ENCODE results near the gene ELK3.
A peak's percentile ranks its signal among the peaks of the same experiment; 100 is the strongest.

The ELK3 gene

DNA sequence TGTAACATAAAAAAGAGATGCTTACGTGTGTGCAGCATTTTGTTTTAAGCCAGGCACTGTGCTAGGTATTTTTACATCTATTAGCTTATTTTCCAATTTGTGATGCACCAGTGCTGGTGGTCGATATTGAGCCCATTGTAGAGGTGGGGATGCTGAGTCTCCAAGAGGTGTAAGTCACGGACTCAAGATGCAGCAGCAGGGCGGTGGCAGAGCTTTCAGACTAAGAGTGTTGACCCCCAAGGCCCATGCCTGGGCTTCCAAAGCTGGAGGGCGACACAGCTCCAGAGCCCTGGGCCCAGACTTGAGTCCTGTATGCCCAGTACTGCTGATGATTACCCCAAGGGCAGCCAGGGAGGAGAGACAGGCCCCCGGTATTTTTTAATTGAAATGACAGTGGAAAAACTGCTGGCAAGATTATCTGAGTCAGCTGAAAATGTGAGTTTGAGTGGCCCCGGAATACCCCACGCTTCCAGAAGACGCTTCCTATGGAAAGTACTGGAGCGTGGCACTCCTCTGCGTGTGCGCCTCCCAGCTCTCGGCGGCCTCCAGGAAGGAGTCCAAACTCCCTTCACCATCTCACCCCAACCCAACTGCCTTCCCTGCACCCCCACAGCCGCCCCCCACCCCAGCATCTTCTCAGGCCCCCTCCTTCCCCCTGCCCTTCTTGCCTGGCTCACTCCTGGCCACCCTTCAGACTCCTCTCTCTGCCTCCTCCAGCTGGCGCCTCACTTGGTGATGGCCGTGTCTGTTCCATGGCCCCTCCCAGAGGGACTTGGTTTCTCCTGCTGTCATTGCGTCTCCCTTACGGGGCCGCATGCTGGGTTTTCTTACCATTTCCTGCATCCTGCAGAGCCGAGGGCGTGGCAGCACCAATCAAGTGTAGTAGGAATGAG, 40.7 kb downstream of the ELK3 start:
- no peak for DNase-seq (ENCODE audit: low read depth)

DNA sequence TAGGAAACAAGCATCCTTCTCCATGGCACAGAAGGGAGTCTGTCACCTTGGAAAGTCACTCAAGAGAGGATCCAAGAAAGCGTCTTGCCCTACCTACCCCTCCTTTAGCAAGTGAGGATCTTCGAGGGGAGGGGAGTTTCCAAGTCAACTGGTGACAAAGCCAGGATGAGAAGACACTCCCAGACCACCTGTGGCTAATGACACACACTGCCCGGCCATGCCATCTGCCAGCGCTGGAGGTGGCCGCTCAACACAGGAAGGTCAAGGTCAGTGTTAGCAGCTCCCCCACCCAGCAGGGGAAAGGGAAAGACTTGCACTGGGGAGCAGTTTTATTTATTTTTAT, 41.3 kb downstream of the ELK3 start:
- DNase-seq (ENCODE audit: low read depth): no peak

DNA sequence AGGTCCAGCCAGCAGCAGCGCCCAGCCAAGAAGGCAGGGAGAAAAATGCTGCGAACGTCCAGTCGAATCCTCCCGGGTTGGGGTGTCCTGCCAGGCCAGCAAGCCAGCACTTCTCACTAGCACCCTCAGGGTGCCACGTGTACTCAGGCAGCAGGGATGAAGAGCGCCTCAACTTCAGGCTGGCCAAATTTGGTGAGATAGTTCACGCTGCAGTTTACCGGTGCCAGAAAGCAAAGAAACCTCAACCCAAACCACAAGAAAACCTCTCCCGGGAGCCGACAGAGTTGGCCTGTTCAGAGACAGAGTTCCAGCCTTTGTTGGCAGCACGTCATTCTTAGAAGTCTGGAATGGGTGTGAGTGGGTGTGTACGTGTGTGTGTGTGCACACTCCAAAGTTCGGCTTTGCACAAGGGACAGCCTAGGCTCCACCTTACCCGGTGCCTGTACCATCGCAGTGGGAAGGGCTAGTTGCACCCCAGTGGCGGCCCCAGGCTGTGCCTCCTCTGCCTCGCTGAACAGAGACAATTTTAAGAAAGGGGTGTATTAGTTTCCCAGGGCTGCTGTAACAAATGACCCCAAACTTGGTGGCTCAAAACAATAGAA, 42.1 kb downstream of the ELK3 start:
- DNase-seq (ENCODE audit: low read depth): no peak

DNA sequence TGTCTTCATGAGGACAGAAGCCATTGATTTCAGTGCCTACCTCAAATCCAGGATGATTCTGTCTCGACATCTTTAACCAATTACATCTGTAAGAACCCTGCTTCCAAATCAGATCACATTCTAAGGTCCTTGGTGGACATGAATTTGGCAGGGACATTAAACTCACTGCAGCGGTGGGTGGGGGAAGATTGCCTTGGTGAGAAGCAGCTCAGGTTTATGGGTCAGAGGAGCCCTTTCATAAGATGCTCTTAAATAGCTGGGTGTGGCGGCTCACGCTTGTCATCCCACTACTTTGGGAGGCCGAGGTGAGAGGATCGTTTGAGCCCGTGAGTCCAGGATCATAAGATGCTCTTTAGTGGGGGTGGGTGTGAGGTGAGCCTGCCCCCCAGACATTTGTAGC, 42.9 kb downstream of the ELK3 start:
- DNase-seq (ENCODE audit: low read depth): no peak

DNA sequence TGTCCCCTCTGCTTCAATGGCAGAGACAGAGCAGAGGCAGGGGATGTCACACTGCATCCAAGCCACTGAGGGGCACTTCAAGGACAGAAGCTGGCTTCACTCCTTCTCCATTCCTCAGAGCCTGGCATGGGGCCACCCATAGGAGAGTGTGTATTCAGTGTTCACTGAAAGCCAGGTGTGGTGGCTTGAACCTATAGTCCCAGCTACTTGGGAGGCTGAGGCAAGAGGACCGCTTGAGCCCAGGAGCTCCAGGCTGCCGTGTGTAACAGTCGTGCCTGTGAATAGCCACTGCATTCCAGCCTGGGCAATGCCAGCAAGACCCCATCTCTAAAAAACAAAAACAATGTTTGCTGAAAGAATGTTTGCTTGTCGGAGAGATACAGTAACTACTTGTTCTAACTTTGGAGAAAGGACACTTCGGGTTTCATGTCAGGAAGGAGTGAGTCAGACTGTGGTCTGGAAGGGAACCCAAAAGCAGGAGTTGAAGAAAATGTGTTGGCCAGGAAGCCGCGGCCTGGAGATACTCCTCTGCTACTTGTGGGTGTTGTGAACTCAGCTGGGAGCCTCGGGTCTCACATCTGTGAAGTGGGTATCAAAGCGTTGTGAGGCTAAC, 43.4 kb downstream of the ELK3 start:
- peak; percentile 20 for DNase-seq (ENCODE audit: low read depth)

DNA sequence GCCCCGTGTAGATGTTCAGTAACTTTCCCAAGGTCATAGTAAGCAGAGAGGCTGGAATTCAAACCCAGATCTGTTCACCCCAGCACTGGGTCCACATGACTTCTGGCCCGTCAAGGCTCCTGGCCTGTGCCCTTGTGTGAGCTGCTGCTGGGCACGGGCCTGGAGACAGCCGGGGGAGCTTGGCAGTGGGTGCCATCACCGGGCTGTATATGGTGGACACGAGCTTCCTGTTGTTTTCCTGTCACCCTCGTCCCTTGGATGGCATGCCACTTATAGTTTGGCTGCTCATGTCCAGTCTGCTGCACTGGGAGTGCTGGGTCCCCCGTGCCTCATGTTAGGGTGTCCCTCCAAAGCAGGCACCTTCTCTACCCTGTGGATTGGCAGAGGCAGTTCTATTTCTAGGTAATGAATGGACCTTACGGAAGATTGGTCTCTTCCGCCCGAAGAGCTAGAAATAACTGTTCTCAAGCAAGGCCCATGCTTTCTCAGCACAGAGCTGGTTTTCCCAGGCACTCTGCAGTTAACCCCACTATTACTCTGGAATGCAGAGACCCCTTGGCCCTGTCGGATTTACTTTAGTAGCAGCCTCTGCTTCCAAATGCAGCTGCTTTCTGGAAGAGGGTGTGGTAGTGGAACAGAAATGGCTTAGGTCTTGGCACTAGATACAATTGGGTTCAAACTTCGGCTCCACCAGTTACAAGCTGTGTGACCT, 44.3 kb downstream of the ELK3 start:
- DNase-seq (ENCODE audit: low read depth): no peak

DNA sequence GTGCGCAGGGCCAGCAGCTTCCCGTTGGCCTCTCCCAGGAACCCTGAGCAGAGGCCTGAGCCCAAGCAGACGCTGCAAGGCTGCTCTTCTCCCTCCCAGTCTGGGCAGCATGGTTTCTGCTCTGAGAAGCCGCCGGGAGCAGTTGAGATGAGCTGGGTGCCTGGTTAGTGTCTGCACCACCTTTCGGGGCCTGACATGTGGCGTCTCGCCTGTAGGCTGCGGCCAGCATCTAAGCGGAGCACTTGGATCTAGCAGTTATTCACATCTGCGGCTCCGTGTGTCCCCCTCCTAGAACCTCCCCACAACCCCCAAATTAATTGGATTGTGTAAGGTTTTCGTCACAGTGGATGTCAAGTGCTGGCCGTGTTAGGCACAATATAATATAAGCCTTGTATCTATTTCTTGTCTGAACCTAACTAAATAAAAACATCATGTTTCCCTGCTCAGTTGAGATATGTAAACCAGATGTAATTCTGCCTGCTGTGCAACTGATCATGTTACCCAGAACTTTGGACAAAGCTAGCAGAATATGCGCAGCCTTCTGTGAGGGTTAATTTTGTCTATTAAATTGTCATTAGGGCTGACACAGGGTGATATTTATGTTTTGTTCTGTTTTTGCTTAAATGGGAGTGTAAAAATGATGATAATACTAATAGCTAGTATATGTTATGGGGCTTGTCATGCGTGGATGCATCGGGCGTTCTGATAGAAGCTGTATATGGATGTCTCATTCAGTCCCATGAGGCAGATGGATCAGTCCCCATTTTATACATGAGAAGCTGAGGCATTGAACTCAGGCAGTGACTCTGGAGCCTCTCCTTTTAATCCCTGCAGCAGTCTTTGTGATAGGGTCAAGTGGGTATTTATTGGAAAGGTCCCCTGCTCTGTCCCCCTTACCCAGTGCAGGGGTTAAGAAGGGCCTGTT, 45.8 kb downstream of the ELK3 start:
- DNase-seq (ENCODE audit: low read depth): no peak

DNA sequence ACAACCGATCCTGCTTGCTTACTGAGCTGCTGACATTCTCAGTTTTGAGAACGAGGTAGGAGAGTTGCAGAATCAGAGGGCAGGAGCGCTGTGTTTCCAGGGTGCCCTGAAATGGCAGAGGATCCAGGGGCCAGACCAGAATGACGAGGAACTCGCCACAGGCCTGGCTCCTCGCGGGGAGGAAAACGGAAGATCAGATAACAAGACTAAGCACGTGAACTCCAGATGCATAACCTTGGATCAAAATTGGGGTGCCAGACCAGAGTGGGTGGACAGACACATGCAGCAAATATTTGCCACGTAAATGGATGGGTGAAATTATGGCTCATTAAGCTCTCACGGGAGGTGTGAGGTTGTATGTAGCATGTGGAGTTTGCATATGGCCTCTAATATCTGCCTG, 46.5 kb downstream of the ELK3 start:
- DNase-seq (ENCODE audit: low read depth): no peak

DNA sequence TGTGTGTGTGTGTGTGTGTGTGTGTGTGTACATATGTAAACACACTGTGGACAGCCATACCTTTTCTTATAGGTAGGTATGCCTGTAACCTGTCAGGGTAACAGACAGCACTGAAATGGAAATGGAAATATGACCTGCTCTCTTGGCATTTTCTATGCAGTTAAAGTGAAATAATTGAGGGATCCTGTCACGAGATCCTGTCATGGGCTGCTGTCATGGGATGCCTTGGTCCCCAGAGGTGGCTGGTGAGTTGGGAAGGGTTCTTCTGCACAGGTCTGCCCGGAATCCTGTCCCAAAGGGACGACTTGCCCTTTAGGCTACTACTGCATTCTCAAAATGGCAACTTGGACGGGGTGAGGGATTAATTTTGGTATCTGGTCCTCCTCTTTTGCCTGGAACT, 47.3 kb downstream of the ELK3 start:
- no peak for DNase-seq (ENCODE audit: low read depth)

DNA sequence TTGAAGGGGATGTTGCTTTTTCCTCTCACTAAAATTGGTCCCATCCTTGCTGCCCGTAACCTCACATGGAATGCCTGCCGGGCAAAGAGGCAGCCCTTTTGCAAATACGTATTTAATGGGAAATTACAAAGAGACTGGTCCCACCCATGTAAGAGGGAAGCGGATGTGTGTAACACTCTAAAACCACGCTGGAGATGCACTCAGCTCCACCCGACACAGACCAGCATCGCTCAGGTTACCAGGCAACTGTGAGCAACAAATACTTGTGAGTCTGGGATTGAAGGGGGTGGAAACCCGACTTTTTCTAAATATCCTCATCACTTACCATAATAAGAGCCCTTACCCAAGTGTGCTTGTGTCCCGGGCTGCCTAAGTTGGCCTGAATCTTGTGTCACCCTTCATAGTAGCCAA, 47.7 kb downstream of the ELK3 start:
- DNase-seq (ENCODE audit: low read depth): peak; percentile 48

DNA sequence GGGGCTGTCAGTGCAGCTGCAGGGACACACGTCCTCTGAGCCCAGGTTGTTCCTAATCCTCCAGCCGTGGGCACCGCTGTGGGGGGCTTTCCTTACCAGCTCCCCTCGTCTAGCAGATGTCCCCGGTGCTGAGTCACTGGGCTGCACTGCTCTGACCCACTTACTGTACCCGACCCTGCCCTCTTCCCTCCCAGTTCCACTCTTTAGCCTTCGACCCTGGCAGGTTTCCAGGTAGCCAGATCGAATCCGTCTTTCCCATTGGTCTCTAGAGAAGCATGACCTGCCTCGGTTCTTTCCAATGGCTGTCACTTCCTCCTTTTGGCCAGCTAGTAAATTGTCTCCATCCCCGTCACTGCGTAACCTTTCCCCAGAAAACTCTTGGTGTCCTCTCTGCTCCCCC, 48.4 kb downstream of the ELK3 start:
- DNase-seq (ENCODE audit: low read depth): no peak

DNA sequence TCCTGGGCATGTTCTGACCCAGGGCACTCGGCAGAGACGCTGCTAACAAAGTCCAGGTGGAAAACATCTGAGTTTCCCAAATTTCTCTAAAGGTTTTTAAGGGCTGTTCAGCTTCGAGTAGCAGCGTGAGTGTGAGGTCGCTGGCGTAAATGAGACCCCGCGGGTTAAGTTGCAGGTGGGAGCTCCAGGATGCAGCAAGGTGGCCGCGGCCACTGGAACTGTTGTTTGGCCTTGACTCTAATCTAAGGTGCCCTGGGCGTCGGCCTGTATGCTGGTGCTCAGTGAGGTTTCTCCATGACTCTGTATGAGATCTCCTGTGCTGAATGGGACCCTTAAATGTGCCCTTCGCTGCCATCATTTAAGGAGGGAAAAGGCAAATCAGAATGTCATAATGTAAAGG, 50.7 kb downstream of the ELK3 start:
- no peak for DNase-seq (ENCODE audit: low read depth)

DNA sequence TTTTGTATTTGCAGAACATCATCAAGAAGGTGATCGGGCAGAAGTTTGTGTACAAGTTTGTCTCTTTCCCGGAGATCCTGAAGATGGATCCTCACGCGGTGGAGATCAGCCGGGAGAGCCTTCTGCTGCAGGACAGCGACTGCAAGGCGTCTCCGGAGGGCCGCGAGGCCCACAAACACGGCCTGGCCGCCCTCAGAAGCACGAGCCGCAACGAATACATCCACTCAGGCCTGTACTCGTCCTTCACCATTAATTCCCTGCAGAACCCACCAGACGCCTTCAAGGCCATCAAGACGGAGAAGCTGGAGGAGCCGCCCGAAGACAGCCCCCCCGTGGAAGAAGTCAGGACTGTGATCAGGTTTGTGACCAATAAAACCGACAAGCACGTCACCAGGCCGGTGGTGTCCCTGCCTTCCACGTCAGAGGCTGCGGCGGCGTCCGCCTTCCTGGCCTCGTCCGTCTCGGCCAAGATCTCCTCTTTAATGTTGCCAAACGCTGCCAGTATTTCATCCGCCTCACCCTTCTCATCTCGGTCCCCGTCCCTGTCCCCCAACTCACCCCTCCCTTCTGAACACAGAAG, 52.8 kb downstream of the ELK3 start:
- DNase-seq (ENCODE audit: low read depth): no peak

DNA sequence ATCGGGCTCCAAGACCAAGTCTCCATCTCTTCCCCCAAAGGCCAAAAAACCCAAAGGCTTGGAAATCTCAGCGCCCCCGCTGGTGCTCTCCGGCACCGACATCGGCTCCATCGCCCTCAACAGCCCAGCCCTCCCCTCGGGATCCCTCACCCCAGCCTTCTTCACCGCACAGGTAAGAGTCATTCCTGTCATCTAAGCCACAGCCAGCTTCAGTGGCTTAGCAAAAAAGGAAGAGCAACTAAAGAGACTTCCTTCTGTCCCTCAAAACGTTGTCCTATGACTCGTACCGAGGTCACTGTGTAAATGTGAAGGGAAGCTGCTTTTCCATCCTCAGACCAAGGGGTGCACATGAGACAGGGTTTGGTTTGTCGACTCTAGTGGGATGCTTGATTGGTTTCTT, 53.4 kb downstream of the ELK3 start:
- DNase-seq (ENCODE audit: low read depth): no peak

DNA sequence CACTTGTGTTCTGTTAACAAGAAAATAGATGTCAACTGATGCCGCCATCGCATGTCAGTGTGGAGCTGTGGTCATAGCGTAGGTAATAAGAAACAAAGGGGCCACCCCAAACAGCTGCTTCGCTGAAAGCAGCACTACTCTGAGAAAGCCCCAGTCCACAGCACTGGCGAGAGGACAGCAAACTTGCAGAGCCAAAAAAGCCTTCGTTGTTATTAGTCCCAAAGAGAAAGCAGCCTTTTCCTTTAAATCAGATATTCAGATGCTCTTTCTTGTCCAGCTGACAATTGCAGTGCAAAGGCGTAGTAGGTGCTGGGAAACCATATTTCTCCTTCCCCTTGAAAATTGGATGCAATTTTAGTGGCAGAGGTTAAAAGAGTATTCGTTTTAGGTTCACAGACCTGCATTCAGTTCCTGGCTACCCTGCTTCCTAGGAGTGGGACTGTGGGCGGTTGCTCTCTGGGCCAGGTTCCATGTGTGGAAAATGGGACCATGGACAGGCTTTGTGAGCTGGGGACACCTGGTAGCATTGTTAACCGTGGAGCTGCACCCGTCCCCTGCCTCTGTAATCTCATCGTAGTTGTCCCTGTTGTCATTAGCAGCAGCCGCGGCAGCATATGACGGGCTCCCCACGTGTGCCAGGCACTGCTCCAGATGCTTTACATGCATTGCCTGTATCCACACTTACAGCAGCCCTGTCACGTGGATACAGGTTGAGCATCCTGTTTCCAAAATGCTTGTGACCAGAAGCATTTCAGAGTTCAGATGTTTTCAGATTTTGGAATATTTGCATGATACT, 54.2 kb downstream of the ELK3 start:
- no peak for DNase-seq (ENCODE audit: low read depth)

DNA sequence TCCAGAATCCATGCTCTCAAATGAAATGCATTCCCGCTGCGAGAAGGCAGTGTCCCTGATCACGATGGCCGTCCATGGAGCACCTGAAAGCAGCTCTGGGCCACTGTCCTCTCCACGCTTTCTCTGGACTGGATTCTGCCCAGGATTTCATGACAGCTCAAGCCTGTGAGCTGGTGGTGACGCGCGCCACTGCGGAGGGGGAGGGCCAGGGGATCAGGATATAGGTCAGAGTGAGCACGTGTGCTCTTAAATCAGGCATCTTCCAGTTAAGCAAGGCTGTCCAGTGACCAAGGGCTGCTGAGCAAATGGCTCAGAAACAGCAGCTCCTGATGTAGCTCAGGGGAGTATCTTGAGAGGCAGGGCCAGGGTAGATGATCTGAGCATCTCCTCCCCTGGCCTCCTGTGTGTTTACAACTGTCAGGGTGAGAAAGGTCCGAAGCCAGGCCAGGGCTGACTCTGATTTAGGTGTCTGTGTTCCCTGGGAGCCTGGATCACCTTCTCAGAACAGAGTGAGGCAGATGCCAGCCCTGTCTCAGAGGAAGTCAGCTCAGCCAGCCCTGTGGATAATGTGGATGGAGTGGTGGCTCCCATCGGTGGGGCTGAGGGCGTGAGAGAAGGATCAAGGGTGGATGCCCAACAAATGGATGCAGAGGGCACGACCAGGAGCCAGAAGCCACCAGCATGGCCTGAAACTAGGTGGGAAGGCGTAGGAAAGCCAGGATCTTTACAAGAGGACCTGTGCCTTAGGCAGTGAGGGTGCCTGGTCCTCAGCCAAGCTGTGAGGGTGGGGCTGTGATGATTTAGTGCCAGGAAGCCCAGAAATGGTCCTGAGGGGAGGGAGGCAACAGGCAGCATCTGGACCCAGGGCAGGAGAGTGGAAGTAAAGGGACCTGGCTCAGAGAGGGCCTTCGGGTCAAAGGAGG, 55.3 kb downstream of the ELK3 start:
- no peak for DNase-seq (ENCODE audit: low read depth)

DNA sequence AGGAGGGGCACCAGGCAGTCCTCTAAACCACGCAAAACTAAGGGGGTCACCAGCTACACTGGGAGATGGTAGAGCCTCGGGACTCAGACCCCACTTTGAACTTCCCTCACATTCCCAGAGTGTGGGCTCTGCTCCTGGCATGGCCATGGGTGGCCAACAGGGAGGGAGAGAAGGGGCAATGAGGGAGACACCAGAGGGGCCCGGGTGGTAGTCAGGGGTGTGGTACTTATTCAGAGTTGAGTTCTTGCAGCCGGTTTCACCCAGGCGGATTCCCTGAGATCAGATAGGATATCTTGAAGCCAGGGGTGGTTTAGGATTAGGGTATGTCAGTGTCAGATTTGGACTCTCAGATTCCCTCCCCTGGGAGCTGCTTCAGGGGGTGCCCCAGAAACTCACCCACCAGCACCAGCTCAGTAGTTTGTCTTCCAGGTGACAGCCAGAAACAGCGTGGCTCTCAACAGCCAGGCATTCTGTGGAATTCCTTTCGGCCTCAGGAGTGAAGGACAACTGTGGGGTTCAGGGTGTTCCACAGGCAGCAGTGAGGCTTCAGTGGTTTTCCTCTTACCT, 56.0 kb downstream of the ELK3 start:
- DNase-seq (ENCODE audit: low read depth): no peak

DNA sequence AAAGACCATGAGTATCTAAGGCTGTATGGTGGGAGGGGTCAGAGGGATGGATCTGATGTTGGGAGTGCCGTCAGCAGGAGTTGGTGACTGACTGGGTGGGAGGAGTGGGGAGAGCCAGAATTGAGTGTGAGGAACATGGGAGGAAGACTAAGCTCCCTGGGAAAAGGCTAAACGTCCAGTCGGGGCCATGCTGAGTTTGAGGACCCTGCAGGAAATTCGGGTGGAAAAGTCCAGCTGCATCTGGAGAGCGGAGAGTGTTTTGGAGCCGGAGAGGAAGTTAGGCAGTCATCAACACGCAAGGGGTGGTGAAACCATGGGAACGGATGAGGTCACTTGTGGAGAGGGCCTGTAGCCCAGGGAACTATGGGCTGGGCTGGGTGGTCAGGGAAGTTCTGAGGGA, 60.9 kb downstream of the ELK3 start:
- no peak for DNase-seq (ENCODE audit: low read depth)
